CD14-positive monocyte (primary cell): Measurements from ENCODE around the gene HOXA11. TPM values are rescaled to one million over a fixed set of nuclear protein-coding genes. Genes with fewer than 3 reads are reported as not detected.

Source experiments
- DNase-seq, 3 donors: peaks; one replicate each; pipeline ENCODE4 v3.0.0-alpha.2; 2011 to 2022
- H2AFZ ChIP-seq: 2 replicates; pipeline ENCODE4 v1.6.0; 2012; ENCODE audit warnings: mild to moderate bottlenecking, low read depth, low read length, inconsistent platforms; ENCODE audit not compliant: insufficient read depth, poor library complexity, severe bottlenecking
- H3K27ac ChIP-seq, 2 donors: 1 replicate in 1 of 2; 2 replicates in 1 of 2; pipeline ENCODE4 v1.5.1; 2012 to 2013; ENCODE audit warnings: low read length in 2 of 2, control low read depth in 1 of 2, inconsistent platforms in 1 of 2, low read depth in 1 of 2, mild to moderate bottlenecking in 1 of 2
- H3K27me3 ChIP-seq, 2 donors: one replicate each; pipeline versions ENCODE4 v1.6.0 to v1.6.1; 2011 to 2013; ENCODE audit warnings: low read length in 2 of 2; ENCODE audit not compliant: control insufficient read depth in 2 of 2, insufficient read depth in 2 of 2
- H3K36me3 ChIP-seq, 2 donors: replicated peaks in 1 of 2; 1 replicate in 1 of 2; 2 replicates in 1 of 2; pipeline versions ENCODE4 v1.5.1 to v1.6.1; 2012 to 2013; ENCODE audit warnings: low read length in 2 of 2, control low read depth in 1 of 2, inconsistent platforms in 1 of 2, mild to moderate bottlenecking in 1 of 2; ENCODE audit not compliant: insufficient read depth in 2 of 2, control insufficient read depth in 1 of 2
- H3K4me1 ChIP-seq, 2 donors: 1 replicate in 1 of 2; 2 replicates in 1 of 2; pipeline versions ENCODE4 v1.5.1 to v1.6.1; 2012 to 2013; ENCODE audit warnings: low read length in 2 of 2, control low read depth in 1 of 2, inconsistent platforms in 1 of 2, mild to moderate bottlenecking in 1 of 2, moderate library complexity in 1 of 2; ENCODE audit not compliant: insufficient read depth in 2 of 2, control insufficient read depth in 1 of 2
- H3K4me2 ChIP-seq: replicated peaks from 2 replicates; pipeline ENCODE3; 2012; ENCODE audit warnings: low read length, moderate library complexity, mild to moderate bottlenecking; ENCODE audit not compliant: poor library complexity, severe bottlenecking; ENCODE audit errors: extremely low read depth
- H3K4me3 ChIP-seq, 3 experiments: fragments of 200-600 bp in 1 of 3; sonication (generic) in 1 of 3; replicated peaks in 1 of 3; 1 replicate in 2 of 3; 2 replicates in 1 of 3; pipeline ENCODE4 v1.5.1; 2011 to 2013; ENCODE audit warnings: low read length in 3 of 3, mild to moderate bottlenecking in 3 of 3, control low read depth in 2 of 3, low read depth in 2 of 3, inconsistent platforms in 1 of 3, moderate library complexity in 1 of 3
- H3K79me2 ChIP-seq: 2 replicates; pipeline ENCODE4 v1.6.0; 2012; ENCODE audit warnings: mild to moderate bottlenecking, control low read depth, inconsistent platforms, low read length, moderate library complexity; ENCODE audit not compliant: insufficient read depth
- H3K9ac ChIP-seq: 2 replicates; pipeline ENCODE4 v1.6.0; 2017; ENCODE audit warnings: low read length, mild to moderate bottlenecking; ENCODE audit not compliant: insufficient read depth, poor library complexity, severe bottlenecking
- H3K9me3 ChIP-seq, 2 donors: replicated peaks in 1 of 2; 1 replicate in 1 of 2; 2 replicates in 1 of 2; pipeline versions ENCODE4 v1.5.1 to v1.6.1; 2012 to 2013; ENCODE audit warnings: low read length in 2 of 2, control low read depth in 1 of 2; ENCODE audit not compliant: control insufficient read depth in 1 of 2, insufficient read depth in 1 of 2
- H4K20me1 ChIP-seq: 2 replicates; pipeline ENCODE4 v1.6.0; 2012; ENCODE audit warnings: mild to moderate bottlenecking, low read length, control low read depth, moderate library complexity; ENCODE audit not compliant: insufficient read depth
- H3K27ac Mint-ChIP-seq, 7 donors: one replicate each; pipeline ENCODE4 v1.8.0; 2020; ENCODE audit warnings: mild to moderate bottlenecking in 7 of 7, mixed read lengths in 7 of 7, moderate library complexity in 6 of 7, inconsistent platforms in 2 of 7
- H3K27me3 Mint-ChIP-seq, 3 donors: one replicate each; pipeline ENCODE4 v1.8.0; 2021 to 2022; ENCODE audit warnings: low read depth in 3 of 3, mild to moderate bottlenecking in 3 of 3, mixed read lengths in 3 of 3, moderate library complexity in 3 of 3, inconsistent platforms in 1 of 3
- H3K36me3 Mint-ChIP-seq, 2 donors: one replicate each; pipeline ENCODE4 v1.8.0; 2020; ENCODE audit warnings: mixed read lengths in 2 of 2, inconsistent platforms in 1 of 2, mild to moderate bottlenecking in 1 of 2
- H3K4me1 Mint-ChIP-seq: one replicate; pipeline ENCODE4 v1.8.0; 2020; ENCODE audit warnings: mild to moderate bottlenecking, mixed read lengths
- H3K4me3 Mint-ChIP-seq, 2 donors: one replicate each; pipeline ENCODE4 v1.8.0; 2020; ENCODE audit warnings: mild to moderate bottlenecking in 2 of 2, mixed read lengths in 2 of 2, moderate library complexity in 1 of 2
- H3K9me3 Mint-ChIP-seq, 7 donors: one replicate each; pipeline ENCODE4 v1.8.0; 2020 to 2022; ENCODE audit warnings: mixed read lengths in 7 of 7, mild to moderate bottlenecking in 6 of 7, moderate library complexity in 6 of 7, inconsistent platforms in 2 of 7
- WGBS: methylation state at CpG from one replicate; pipeline ENCODE4 v1.1.5; 2013; ENCODE audit warnings: missing lambda C conversion rate; ENCODE audit not compliant: insufficient coverage; 5-methylcytosine and 5-hydroxymethylcytosine counted together
- intact Hi-C, 2 donors: fragments of 100-400 bp; cut with micrococcal nuclease; formaldehyde crosslinking; loops; one replicate each; pipeline versions ENCODE4 v1.15.0 to v1.15.1; 2023
- polyA minus RNA-seq: library from RNA; depleted of rRNA, polyadenylated mRNA; stranded (reverse); fragments of >200 nt; gene quantifications from 2 replicates; pipeline ENCODE4 v1.2.3, GENCODE V29; 2012
- polyA plus RNA-seq, 3 donors: library from polyadenylated mRNA; depleted of rRNA in 1 of 3; unstranded in 2 of 3; stranded (reverse) in 1 of 3; fragments of 300-500 nt in 2 of 3; fragments of >200 nt in 1 of 3; fragmentation: Illumina TruSeq in 2 of 3; gene quantifications; 1 replicate in 2 of 3; 2 replicates in 1 of 3; pipeline ENCODE4 v1.2.3, GENCODE V29; 2012 to 2021
- total RNA-seq, 12 experiments: library from RNA in 1 of 12; stranded (reverse) in 1 of 12; fragments of 120-200 nt in 1 of 12; gene quantifications; one replicate each; pipeline ENCODE4 v1.2.4 and lab custom pipeline; 2013 to 2026; ENCODE audit warnings: mixed read lengths in 6 of 12, inconsistent platforms in 1 of 12
- TF ChIP-seq, protein P1 (sequence below): fragments of 200-600 bp; IDR thresholded peaks from one replicate; pipeline ENCODE4 v1.8.0; 2022; ENCODE audit warnings: antibody characterized with exemption, mild to moderate bottlenecking

Gene HOXA11
- total RNA-seq (2013) = not detected
- polyA plus RNA-seq = not detected
- not detected in 2 replicates for polyA minus RNA-seq
- total RNA-seq (lab: John Stamatoyannopoulos, UW) = 0 to 1.7 (median 0.06) reads per million in 11 experiments

DNA sequence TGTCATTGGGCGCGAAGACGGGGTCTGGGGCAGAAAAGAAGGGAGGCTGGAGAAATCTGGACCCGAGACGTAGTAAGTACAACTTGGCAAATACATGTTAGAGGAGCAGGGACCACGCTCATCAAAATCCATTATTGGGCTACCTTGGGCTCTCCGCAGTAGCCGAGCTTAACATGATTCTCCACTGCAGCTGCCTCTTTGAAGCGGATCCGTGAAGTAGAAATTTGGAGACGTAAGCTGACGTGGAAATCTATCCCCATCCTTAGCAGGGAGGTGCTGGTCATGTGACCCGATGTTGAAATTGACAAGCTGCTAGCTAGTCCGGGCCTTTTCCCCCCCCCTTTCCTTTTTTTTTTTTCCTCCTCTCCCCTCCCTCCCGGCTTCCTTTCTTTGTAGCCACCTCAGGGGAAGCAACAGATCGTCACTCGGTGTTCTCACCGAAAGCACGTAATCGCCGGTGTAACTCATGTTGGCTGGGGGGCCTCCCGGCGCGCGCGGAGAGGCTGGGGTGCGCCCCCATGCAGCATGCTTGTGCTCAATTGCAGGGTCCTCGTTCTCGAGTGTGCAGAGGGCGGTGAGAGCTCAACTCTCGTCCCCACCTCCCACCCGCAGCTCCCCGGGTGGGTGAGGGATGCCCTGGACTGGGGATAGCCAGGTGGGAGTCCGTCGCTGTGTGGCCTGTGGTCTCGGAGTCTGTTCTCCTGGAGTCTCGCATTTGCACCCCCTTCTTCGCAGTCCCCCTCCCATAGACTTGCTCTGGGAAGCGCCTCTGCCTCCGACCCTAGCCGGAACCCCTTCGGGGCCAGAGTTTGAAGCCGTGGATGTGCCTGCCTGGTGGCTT is at the start of gene HOXA11:
TSS of gene HOXA11 (minus strand) at position 220 of the 841 bp plus-strand sequence. CDS start at position 132, 88 bp downstream.
- H2AFZ ChIP-seq = peak within 1 kb of the TSS; percentile 58
- H3K27me3 ChIP-seq = peaks cover 86 to 99% of the 10 kb centered on the region in 2 donors
- peak in 2 of 3 donors; percentile 58 to 76 for DNase-seq
- H3K79me2 ChIP-seq = no peaks in the 10 kb centered on the region
- H3K4me3 ChIP-seq = peak within 1 kb of the TSS in 2 of 3 experiments; percentile 20 to 71
- H3K4me2 ChIP-seq = peak within 1 kb of the TSS; percentile 76
- no peaks in the 10 kb centered on the region for H4K20me1 ChIP-seq
- Mint-ChIP-seq H3K4me1 (peaks cover 64% of the 10 kb centered on the region), H3K4me3 (peak within 1 kb of the TSS; percentile 72 to 93), H3K27ac (peak within 1 kb of the TSS in 1 of 7 donors; percentile 47), H3K36me3 (peaks cover 18 to 34% of the 10 kb centered on the region in 2 donors), H3K27me3 (peaks cover 96 to 99% (median 99%) of the 10 kb centered on the region in 3 donors), H3K9me3 (peaks cover 3 to 52% (median 38%) of the 10 kb centered on the region in 7 donors)
- intact Hi-C loops = loop anchor here (5.0 kb wide), 1 partner anchor 33 kb away; the partner anchor contains the start of gene HOXA3 (in 2 of the 2)
- H3K9me3 ChIP-seq = peaks cover 11 to 59% of the 10 kb centered on the region in 2 donors
- H3K4me1 ChIP-seq = peaks cover 49 to 51% of the 10 kb centered on the region in 2 donors
- WGBS = 6% methylated on average over 34 of the region's 43 CpGs
- H3K36me3 ChIP-seq = no peaks in the 10 kb centered on the region
- no peak within 1 kb of the TSS for H3K9ac ChIP-seq
- TF ChIP-seq, protein P1, sequence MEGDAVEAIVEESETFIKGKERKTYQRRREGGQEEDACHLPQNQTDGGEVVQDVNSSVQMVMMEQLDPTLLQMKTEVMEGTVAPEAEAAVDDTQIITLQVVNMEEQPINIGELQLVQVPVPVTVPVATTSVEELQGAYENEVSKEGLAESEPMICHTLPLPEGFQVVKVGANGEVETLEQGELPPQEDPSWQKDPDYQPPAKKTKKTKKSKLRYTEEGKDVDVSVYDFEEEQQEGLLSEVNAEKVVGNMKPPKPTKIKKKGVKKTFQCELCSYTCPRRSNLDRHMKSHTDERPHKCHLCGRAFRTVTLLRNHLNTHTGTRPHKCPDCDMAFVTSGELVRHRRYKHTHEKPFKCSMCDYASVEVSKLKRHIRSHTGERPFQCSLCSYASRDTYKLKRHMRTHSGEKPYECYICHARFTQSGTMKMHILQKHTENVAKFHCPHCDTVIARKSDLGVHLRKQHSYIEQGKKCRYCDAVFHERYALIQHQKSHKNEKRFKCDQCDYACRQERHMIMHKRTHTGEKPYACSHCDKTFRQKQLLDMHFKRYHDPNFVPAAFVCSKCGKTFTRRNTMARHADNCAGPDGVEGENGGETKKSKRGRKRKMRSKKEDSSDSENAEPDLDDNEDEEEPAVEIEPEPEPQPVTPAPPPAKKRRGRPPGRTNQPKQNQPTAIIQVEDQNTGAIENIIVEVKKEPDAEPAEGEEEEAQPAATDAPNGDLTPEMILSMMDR = no peak
- no peak within 1 kb of the TSS for H3K27ac ChIP-seq

DNA sequence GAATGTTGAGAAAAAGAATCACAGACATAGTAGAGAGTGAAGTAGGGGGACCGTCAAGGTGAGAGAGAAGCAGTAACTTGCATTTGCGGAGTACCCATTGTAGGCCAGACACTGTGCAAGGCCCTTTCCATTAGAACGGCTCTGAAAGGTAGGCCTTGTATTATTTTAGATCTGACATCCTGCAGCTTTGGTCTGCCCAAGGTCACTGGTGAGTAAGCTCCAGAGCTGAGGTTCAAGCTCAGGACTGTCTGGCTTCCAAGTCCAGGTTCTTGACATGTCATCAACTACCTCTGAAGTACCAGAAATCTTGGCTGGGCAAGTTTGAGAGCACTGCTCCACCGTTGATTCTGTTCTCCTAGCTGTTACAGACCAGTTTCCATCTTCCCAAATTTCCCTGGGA is 44.4 kb upstream of the HOXA11 start:
- Histone ChIP-seq H3K9ac (no peak overlapping the region), H3K36me3 (no peaks in the 10 kb centered on the region), H3K4me3 (no peak overlapping the region), H3K27ac (no peak overlapping the region), H3K79me2 (no peaks in the 10 kb centered on the region), H3K4me1 (no peaks in the 10 kb centered on the region), H3K9me3 (peaks cover 0 to 18% of the 10 kb centered on the region in 2 donors), H4K20me1 (no peaks in the 10 kb centered on the region), H3K4me2 (no peak overlapping the region), H2AFZ (no peak overlapping the region), H3K27me3 (peaks cover 70 to 81% of the 10 kb centered on the region in 2 donors)
- no peak overlapping the region for H3K27ac Mint-ChIP-seq
- H3K36me3 Mint-ChIP-seq = peaks cover 0 to 2% of the 10 kb centered on the region in 2 donors
- peaks cover 0 to 2% (median 0%) of the 10 kb centered on the region in 7 donors for H3K9me3 Mint-ChIP-seq
- TF ChIP-seq, protein P1 = no peak
- no peak overlapping the region for H3K4me3 Mint-ChIP-seq
- no peak for DNase-seq
- 100% methylated on average over 4 of the region's 4 CpGs for WGBS
- peaks cover 56 to 85% (median 71%) of the 10 kb centered on the region in 3 donors for H3K27me3 Mint-ChIP-seq
- peaks cover 1% of the 10 kb centered on the region for H3K4me1 Mint-ChIP-seq
- intact Hi-C loops = no loop called here
